ENCODE data around the gene SEC16B.

- TF ChIP-seq CTCF (IDR thresholded peaks at IDR 0.05 in 4 of 5, conservative IDR thresholded peaks at IDR 0.05 in 1 of 5), result no peak
- TF ChIP-seq POLR2A (IDR thresholded peaks at IDR 0.05), result no peak
Observed at GRCh38 chr1:177909416-177909815, 60.4 kb downstream of the SEC16B start.

Measured in gastrocnemius medialis (tissue), 4 donors.